Head of caudate nucleus (tissue), 42 donors: Measurements from ENCODE around the gene ACSM4.
"Not testable (repeated sequence)": the region's sequence is repeated elsewhere in the genome, so short reads cannot be mapped to it uniquely, and the experiment has no call there.

ENCODE experiments used
- DNase-seq, 42 donors: peaks; one replicate each; pipeline versions ENCODE4 v3.0.0 to v3.0.0-alpha.2; 2020 to 2021; ENCODE audit warnings: mixed read lengths in 7 of 42
- intact Hi-C: fragments of 100-400 bp; cut with DNase I; formaldehyde crosslinking; loops from one replicate; pipeline ENCODE4 v1.15.0; 2022

The ACSM4 gene

GRCh38 chr12:7322599-7322998, 18.7 kb downstream of the ACSM4 start:
- peak in 16 of 42 donors; percentile 10 to 61 (median 28) for DNase-seq
- intact Hi-C loops = no loop called here

GRCh38 chr12:7324176-7324575, 20.3 kb downstream of the ACSM4 start:
- intact Hi-C loops = no loop called here
- DNase-seq = no peak

- intact Hi-C loops = no loop called here
- DNase-seq = no peak
Measured at GRCh38 chr12:7327918-7328317, 24.0 kb downstream of the ACSM4 start.

- intact Hi-C loops = not testable (repeated sequence)
Measured at GRCh38 chr12:7337790-7338189, 33.9 kb downstream of the ACSM4 start.

GRCh38 chr12:7339675-7340074, 35.8 kb downstream of the ACSM4 start:
- intact Hi-C loops = no loop called here
- DNase-seq = no peak

More at GRCh38 chr12:7337790-7338189, 33.9 kb downstream of the ACSM4 start:
- DNase-seq = not testable (repeated sequence)

GRCh38 chr12:7344833-7345606, 41.1 kb downstream of the ACSM4 start:
- intact Hi-C loops = no loop called here
- DNase-seq = no peak

- DNase-seq = no peak
- intact Hi-C loops = no loop called here
Measured at GRCh38 chr12:7346551-7347225, 42.8 kb downstream of the ACSM4 start.

- intact Hi-C loops = no loop called here
- no peak for DNase-seq
Measured at GRCh38 chr12:7349418-7349817, 45.5 kb downstream of the ACSM4 start.

GRCh38 chr12:7351177-7351576, 47.3 kb downstream of the ACSM4 start:
- intact Hi-C loops = no loop called here
- DNase-seq = no peak

GRCh38 chr12:7352661-7353060, 48.8 kb downstream of the ACSM4 start:
- DNase-seq = no peak
- intact Hi-C loops = no loop called here

GRCh38 chr12:7354529-7354928, 50.7 kb downstream of the ACSM4 start:
- intact Hi-C loops = no loop called here
- no peak for DNase-seq

- DNase-seq = no peak
- intact Hi-C loops = no loop called here
Measured at GRCh38 chr12:7361265-7361664, 57.4 kb downstream of the ACSM4 start.

- intact Hi-C loops = no loop called here
- DNase-seq = no peak
Measured at GRCh38 chr12:7362734-7363133, 58.9 kb downstream of the ACSM4 start.

- no peak for DNase-seq
- intact Hi-C loops = no loop called here
Measured at GRCh38 chr12:7369274-7369729, 65.4 kb downstream of the ACSM4 start.

- DNase-seq = no peak
Measured at GRCh38 chr12:7373226-7373625, 69.4 kb downstream of the ACSM4 start.

GRCh38 chr12:7374423-7375144, 70.7 kb downstream of the ACSM4 start:
- peak in 17 of 42 donors; percentile 4 to 44 (median 11) for DNase-seq
- intact Hi-C loops = no loop called here

More at GRCh38 chr12:7373226-7373625, 69.4 kb downstream of the ACSM4 start:
- intact Hi-C loops = no loop called here

- intact Hi-C loops = no loop called here
- DNase-seq = peak in 7 of 42 donors; percentile 3 to 42 (median 20)
Measured at GRCh38 chr12:7375145-7375543, 71.3 kb downstream of the ACSM4 start.

- no peak for DNase-seq
- intact Hi-C loops = no loop called here
Measured at GRCh38 chr12:7376196-7376595, 72.3 kb downstream of the ACSM4 start.
